ENCODE measurements around the gene SEC23B.
"Not testable (repeated sequence)": the region's sequence is repeated elsewhere in the genome, so short reads cannot be mapped to it uniquely, and the experiment has no call there.

SEC23B gene

GRCh38 chr20:18507218-18508191 is at the start of gene SEC23B:
Gene SEC23B (plus strand): TSS chr20:18507940. CDS start chr20:18510836, 2,896 bp downstream.
- DNase-seq: peak; percentile 99

GRCh38 chr20:18465536-18466200 is 42.1 kb upstream of the SEC23B start:
- no peak for DNase-seq

- DNase-seq: no peak
Measured at GRCh38 chr20:18466574-18466893, 41.2 kb upstream of the SEC23B start.

GRCh38 chr20:18466894-18467730 is 40.6 kb upstream of the SEC23B start, which contains the start of the genes DZANK1 and POLR3F:
Gene DZANK1 (minus strand): TSS chr20:18467030. CDS start chr20:18465358, 1,672 bp downstream.
Gene POLR3F (plus strand): TSS chr20:18467390. CDS start chr20:18467507, 117 bp downstream.
- peak; percentile 99 for DNase-seq

GRCh38 chr20:18477218-18477617 is 30.5 kb upstream of the SEC23B start:
- DNase-seq: no peak

GRCh38 chr20:18477821-18478220 is 29.9 kb upstream of the SEC23B start:
- no peak for DNase-seq

GRCh38 chr20:18481596-18481995 is 26.1 kb upstream of the SEC23B start:
- DNase-seq: no peak

GRCh38 chr20:18488301-18488700 is 19.4 kb upstream of the SEC23B start:
- no peak for DNase-seq

- DNase-seq: peak; percentile 16
Measured at GRCh38 chr20:18496042-18496441, 11.7 kb upstream of the SEC23B start.

- DNase-seq: peak; percentile 93
Measured at GRCh38 chr20:18496740-18497592, 10.8 kb upstream of the SEC23B start, which contains the start of gene RBBP9. Gene RBBP9 (minus strand): TSS chr20:18497225. CDS start chr20:18497167, 58 bp downstream.

- no peak for DNase-seq
Measured at GRCh38 chr20:18497603-18498002, 10.1 kb upstream of the SEC23B start.

GRCh38 chr20:18501672-18502071 is 6.1 kb upstream of the SEC23B start:
- not testable (repeated sequence) for DNase-seq

GRCh38 chr20:18504479-18505060 is 3.2 kb upstream of the SEC23B start:
- no peak for DNase-seq

- DNase-seq: peak; percentile 60
Measured at GRCh38 chr20:18506744-18507143, 996 bp upstream of the SEC23B start.

- DNase-seq: no peak
Measured at GRCh38 chr20:18511571-18511970, 3.8 kb downstream of the SEC23B start.

- DNase-seq: no peak
Measured at GRCh38 chr20:18513208-18513607, 5.5 kb downstream of the SEC23B start.

- DNase-seq: no peak
Measured at GRCh38 chr20:18514127-18514526, 6.4 kb downstream of the SEC23B start.

GRCh38 chr20:18515973-18516372 is 8.2 kb downstream of the SEC23B start:
- no peak for DNase-seq

GRCh38 chr20:18522066-18522465 is 14.3 kb downstream of the SEC23B start:
- not testable (repeated sequence) for DNase-seq

- DNase-seq: no peak
Measured at GRCh38 chr20:18523066-18523465, 15.3 kb downstream of the SEC23B start.

GRCh38 chr20:18524646-18525045 is 16.9 kb downstream of the SEC23B start:
- no peak for DNase-seq
